B cell (primary cell): ENCODE measurements around the gene C4BPA. TPM values are rescaled to one million over a fixed set of nuclear protein-coding genes. Genes with fewer than 3 reads are reported as not detected.

ENCODE experiments used
- ATAC-seq: fragments of 200-7000 bp; cut with Tn5 transposase; one replicate; pipeline ENCODE4 v1.10.0; 2021; ENCODE audit warnings: low read depth, mild to moderate bottlenecking, moderate number of reproducible peaks, moderate library complexity
- CTCF ChIA-PET: fragments of 350-600 bp; sonication (Branson Sonifier 250); formaldehyde crosslinking; loops from one replicate; lab custom pipeline; 2021; ENCODE audit warnings: antibody characterized with exemption, inconsistent platforms; lab: Charles Lee
- POLR2A ChIA-PET: fragments of 350-600 bp; sonication (Branson Sonifier 250); formaldehyde crosslinking; loops from one replicate; lab custom pipeline; 2021; ENCODE audit warnings: antibody characterized with exemption; lab: Charles Lee
- DNase-seq: peaks from one replicate; pipeline ENCODE4 v3.0.0; 2013
- H2AFZ ChIP-seq: 2 replicates; pipeline ENCODE4 v1.6.1; 2012; ENCODE audit warnings: mild to moderate bottlenecking, low read depth, low read length; ENCODE audit not compliant: insufficient read depth, poor library complexity, severe bottlenecking
- H3K27ac ChIP-seq, 2 donors: 1 replicate in 1 of 2; 2 replicates in 1 of 2; pipeline ENCODE4 v1.5.1; 2012 to 2013; ENCODE audit warnings: low read length in 2 of 2, mild to moderate bottlenecking in 2 of 2, moderate library complexity in 1 of 2
- H3K27me3 ChIP-seq, 4 experiments: fragments of 200-600 bp in 1 of 4; sonication (generic) in 1 of 4; replicated peaks in 1 of 4; 1 replicate in 2 of 4; 2 replicates in 2 of 4; pipeline versions ENCODE4 v1.6.1 to v1.7.0; 2013 to 2016; ENCODE audit warnings: low read length in 3 of 4, mild to moderate bottlenecking in 2 of 4, mixed read lengths in 1 of 4, moderate library complexity in 1 of 4; ENCODE audit not compliant: insufficient read depth in 4 of 4, control insufficient read depth in 3 of 4; ENCODE audit errors: control extremely low read depth in 1 of 4
- H3K36me3 ChIP-seq, 2 experiments: replicated peaks in 1 of 2; 1 replicate in 1 of 2; 2 replicates in 1 of 2; pipeline versions ENCODE4 v1.6.1 to v1.7.1; 2013; ENCODE audit warnings: low read length in 1 of 2; ENCODE audit not compliant: insufficient read depth in 2 of 2, control insufficient read depth in 1 of 2; ENCODE audit errors: control extremely low read depth in 1 of 2, extremely low read depth in 1 of 2
- H3K4me1 ChIP-seq, 2 donors: fragments of 200-600 bp in 1 of 2; sonication (generic) in 1 of 2; 1 replicate in 1 of 2; 2 replicates in 1 of 2; pipeline versions ENCODE4 v1.5.1 to v1.6.1; 2013 to 2017; ENCODE audit warnings: low read length in 2 of 2; ENCODE audit not compliant: control insufficient read depth in 2 of 2, insufficient read depth in 2 of 2
- H3K4me2 ChIP-seq: replicated peaks from 2 replicates; pipeline ENCODE3; 2012; ENCODE audit warnings: mild to moderate bottlenecking, low read depth, low read length; ENCODE audit not compliant: poor library complexity, severe bottlenecking
- H3K4me3 ChIP-seq, 5 experiments: fragments of 200-600 bp in 1 of 5; sonication (generic) in 1 of 5; 1 replicate in 3 of 5; 2 replicates in 2 of 5; pipeline versions ENCODE4 v1.5.1 to v1.7.0; 2011 to 2016; ENCODE audit warnings: low read length in 4 of 5, mild to moderate bottlenecking in 4 of 5, low read depth in 2 of 5, control low read depth in 1 of 5, moderate library complexity in 1 of 5; ENCODE audit not compliant: insufficient read depth in 1 of 5; ENCODE audit errors: control extremely low read depth in 1 of 5, extremely low read depth in 1 of 5
- H3K79me2 ChIP-seq: fragments of 200-600 bp; sonication (generic); one replicate; pipeline ENCODE4 v1.6.0; 2016; ENCODE audit warnings: low read length; ENCODE audit not compliant: control insufficient read depth, insufficient read depth
- H3K9ac ChIP-seq: fragments of 200-600 bp; sonication (generic); 2 replicates; pipeline ENCODE4 v1.6.1; 2017; ENCODE audit warnings: mild to moderate bottlenecking, low read length, moderate library complexity
- H3K9me3 ChIP-seq, 3 donors: one replicate each; pipeline versions ENCODE4 v1.6.1 to v1.7.1; 2013; ENCODE audit warnings: low read length in 2 of 3; ENCODE audit not compliant: control insufficient read depth in 2 of 3, insufficient read depth in 1 of 3; ENCODE audit errors: control extremely low read depth in 1 of 3
- H4K20me1 ChIP-seq: 2 replicates; pipeline ENCODE4 v1.6.0; 2012; ENCODE audit warnings: mild to moderate bottlenecking, low read length; ENCODE audit not compliant: insufficient read depth, control insufficient read depth, poor library complexity, severe bottlenecking
- H3K27ac Mint-ChIP-seq: one replicate; pipeline ENCODE4 v1.8.0; 2021; ENCODE audit warnings: mixed read lengths
- H3K27me3 Mint-ChIP-seq: one replicate; pipeline ENCODE4 v1.8.0; 2021; ENCODE audit warnings: mixed read lengths
- H3K4me1 Mint-ChIP-seq: one replicate; pipeline ENCODE4 v1.8.0; 2021; ENCODE audit warnings: mixed read lengths
- H3K4me3 Mint-ChIP-seq: one replicate; pipeline ENCODE4 v1.8.0; 2021; ENCODE audit warnings: mixed read lengths
- H3K9me3 Mint-ChIP-seq: one replicate; pipeline ENCODE4 v1.8.0; 2022; ENCODE audit warnings: mixed read lengths; ENCODE audit not compliant: insufficient read depth
- EZH2 ChIP-seq: IDR thresholded peaks from 2 replicates; pipeline ENCODE4 v1.6.1; 2012; ENCODE audit warnings: borderline replicate concordance, low read depth, mild to moderate bottlenecking, moderate library complexity, low read length; ENCODE audit not compliant: insufficient read depth, poor library complexity, severe bottlenecking
- WGBS: methylation state at CpG from one replicate; pipeline ENCODE4 v1.1.5; 2013; ENCODE audit warnings: missing lambda C conversion rate; ENCODE audit not compliant: insufficient coverage; 5-methylcytosine and 5-hydroxymethylcytosine counted together
- intact Hi-C: fragments of 100-400 bp; cut with micrococcal nuclease; formaldehyde crosslinking; loops from one replicate; pipeline ENCODE4 v1.10.0; 2022
- polyA plus RNA-seq: library from polyadenylated mRNA; depleted of rRNA; stranded (reverse); fragments of >200 nt; gene quantifications from 2 replicates; pipeline ENCODE4 v1.2.3, GENCODE V29; 2012
- total RNA-seq, 2 donors: library from RNA; stranded (reverse); fragments of 120-200 nt in 1 of 2; gene quantifications; 1 replicate in 1 of 2; 2 replicates in 1 of 2; pipeline versions ENCODE4 v1.2.3 to v1.2.4, GENCODE V29; 2013 to 2022
- TF ChIP-seq, protein P1 (sequence below): fragments of 200-600 bp; IDR thresholded peaks from one replicate; pipeline ENCODE4 v1.8.0; 2022; ENCODE audit warnings: antibody characterized with exemption, mild to moderate bottlenecking

The C4BPA gene
- total and polyA plus RNA-seq, 2 donors (not counting 1 experiment from before 2014, with no cell fraction given), result not detected

DNA sequence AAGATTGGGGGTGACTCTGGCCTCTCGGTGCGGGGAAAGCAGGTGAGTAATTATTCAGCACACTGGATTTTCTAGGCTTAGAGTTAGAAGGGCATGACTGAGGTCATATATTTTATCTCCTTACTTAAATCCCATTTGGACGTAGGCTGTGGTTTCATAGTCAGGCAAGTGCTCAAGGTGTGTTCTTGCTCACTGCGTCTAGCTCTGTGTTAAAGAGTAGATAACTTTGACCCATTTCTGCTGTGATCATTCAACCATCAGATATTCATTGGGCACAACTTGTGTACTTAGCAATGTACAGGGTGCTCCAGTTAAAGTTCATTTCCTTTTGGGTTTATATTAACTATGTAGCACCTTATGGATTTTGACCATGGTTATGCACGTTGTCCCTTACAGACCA lies 36.4 kb upstream of the C4BPA start:
- peaks cover 0 to 7% (median 0%) of the 10 kb centered on the region in 3 donors for H3K9me3 ChIP-seq
- intact Hi-C loops, result no loop called here
- no peak overlapping the region for H2AFZ ChIP-seq
- no peak for ATAC-seq
- TF ChIP-seq, protein P1, sequence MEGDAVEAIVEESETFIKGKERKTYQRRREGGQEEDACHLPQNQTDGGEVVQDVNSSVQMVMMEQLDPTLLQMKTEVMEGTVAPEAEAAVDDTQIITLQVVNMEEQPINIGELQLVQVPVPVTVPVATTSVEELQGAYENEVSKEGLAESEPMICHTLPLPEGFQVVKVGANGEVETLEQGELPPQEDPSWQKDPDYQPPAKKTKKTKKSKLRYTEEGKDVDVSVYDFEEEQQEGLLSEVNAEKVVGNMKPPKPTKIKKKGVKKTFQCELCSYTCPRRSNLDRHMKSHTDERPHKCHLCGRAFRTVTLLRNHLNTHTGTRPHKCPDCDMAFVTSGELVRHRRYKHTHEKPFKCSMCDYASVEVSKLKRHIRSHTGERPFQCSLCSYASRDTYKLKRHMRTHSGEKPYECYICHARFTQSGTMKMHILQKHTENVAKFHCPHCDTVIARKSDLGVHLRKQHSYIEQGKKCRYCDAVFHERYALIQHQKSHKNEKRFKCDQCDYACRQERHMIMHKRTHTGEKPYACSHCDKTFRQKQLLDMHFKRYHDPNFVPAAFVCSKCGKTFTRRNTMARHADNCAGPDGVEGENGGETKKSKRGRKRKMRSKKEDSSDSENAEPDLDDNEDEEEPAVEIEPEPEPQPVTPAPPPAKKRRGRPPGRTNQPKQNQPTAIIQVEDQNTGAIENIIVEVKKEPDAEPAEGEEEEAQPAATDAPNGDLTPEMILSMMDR, result no peak
- no peak for TF ChIP-seq EZH2
- no peaks in the 10 kb centered on the region for H3K9me3 Mint-ChIP-seq
- peaks cover 20 to 23% of the 10 kb centered on the region in 2 donors for H3K4me1 ChIP-seq
- ChIA-PET POLR2A (no interaction called here), CTCF (interaction anchor here (3.3 kb wide), 1 partner anchor 12 kb away, joined by 9 read pairs; no protein-coding TSS in a partner anchor)
- peaks cover 22% of the 10 kb centered on the region for H3K4me1 Mint-ChIP-seq
- H3K4me3 ChIP-seq, result no peak overlapping the region
- DNase-seq, result no peak
- H3K79me2 ChIP-seq, result no peaks in the 10 kb centered on the region
- no peak overlapping the region for H3K4me2 ChIP-seq
- H3K27ac Mint-ChIP-seq, result no peak overlapping the region
- no CpG with 5 or more reads among the region's 5 CpGs for WGBS
- H3K27me3 Mint-ChIP-seq, result no peaks in the 10 kb centered on the region
- H3K4me3 Mint-ChIP-seq, result no peak overlapping the region
- no peak overlapping the region for H3K27ac ChIP-seq
- H4K20me1 ChIP-seq, result no peaks in the 10 kb centered on the region
- H3K27me3 ChIP-seq, result no peaks in the 10 kb centered on the region
- no peak overlapping the region for H3K9ac ChIP-seq
- H3K36me3 ChIP-seq, result peaks cover 16 to 62% of the 10 kb centered on the region in 2 experiments

DNA sequence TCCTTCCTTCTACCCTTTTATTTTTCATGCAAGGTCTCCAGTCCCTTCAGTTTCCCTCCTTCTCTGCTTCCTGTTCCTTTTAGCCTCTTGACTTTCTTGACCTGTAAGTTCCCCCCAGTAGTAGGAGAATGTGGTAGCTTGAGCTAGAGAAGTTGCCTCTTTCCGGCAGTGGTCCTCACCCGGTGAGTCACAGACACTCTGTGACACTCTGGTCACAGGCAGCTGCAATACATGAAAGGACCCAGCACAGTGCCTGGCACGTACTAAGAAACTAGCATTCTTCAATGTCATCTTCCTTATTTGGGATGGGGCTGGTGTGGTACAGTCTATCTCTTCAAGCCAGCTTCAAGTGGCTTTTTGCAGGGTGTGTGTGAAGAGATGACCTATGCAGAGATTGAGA lies 35.0 kb upstream of the C4BPA start:
- no peaks in the 10 kb centered on the region for H3K79me2 ChIP-seq
- H2AFZ ChIP-seq, result no peak overlapping the region
- intact Hi-C loops, result no loop called here
- no peak overlapping the region for H3K4me3 ChIP-seq
- DNase-seq, result no peak
- Mint-ChIP-seq H3K4me3 (no peak overlapping the region), H3K27ac (no peak overlapping the region), H3K27me3 (no peaks in the 10 kb centered on the region), H3K9me3 (no peaks in the 10 kb centered on the region), H3K4me1 (peaks cover 22% of the 10 kb centered on the region)
- no peak for TF ChIP-seq EZH2
- TF ChIP-seq, protein P1, result no peak
- H3K4me2 ChIP-seq, result no peak overlapping the region
- ChIA-PET POLR2A (interaction anchor here (0.5 kb wide), 1 partner anchor 155 kb away, joined by 3 read pairs; no protein-coding TSS in a partner anchor), CTCF (interaction anchor here (0.6 to 3.3 kb wide), 4 partner anchors 10 to 1266 kb away, joined by 3 to 9 read pairs (median 3); partner anchors contain the start of gene CR1)
- H3K27me3 ChIP-seq, result no peaks in the 10 kb centered on the region
- peaks cover 12 to 51% of the 10 kb centered on the region in 2 experiments for H3K36me3 ChIP-seq
- H3K9me3 ChIP-seq, result peaks cover 0 to 7% (median 0%) of the 10 kb centered on the region in 3 donors
- no peak overlapping the region for H3K9ac ChIP-seq
- H3K4me1 ChIP-seq, result peaks cover 20 to 23% of the 10 kb centered on the region in 2 donors
- WGBS, result 93% methylated on average over 2 of the region's 3 CpGs
- H3K27ac ChIP-seq, result no peak overlapping the region
- no peak for ATAC-seq
- H4K20me1 ChIP-seq, result no peaks in the 10 kb centered on the region
